B cell (primary cell): ENCODE results near the gene TOMM34. TPM values are rescaled to one million over a fixed set of nuclear protein-coding genes. Genes with fewer than 3 reads are reported as not detected.

Source experiments
- ATAC-seq: fragments of 200-7000 bp; cut with Tn5 transposase; one replicate; pipeline ENCODE4 v1.10.0; 2021; ENCODE audit warnings: low read depth, mild to moderate bottlenecking, moderate number of reproducible peaks, moderate library complexity
- CTCF ChIA-PET: fragments of 350-600 bp; sonication (Branson Sonifier 250); formaldehyde crosslinking; loops from one replicate; lab custom pipeline; 2021; ENCODE audit warnings: antibody characterized with exemption, inconsistent platforms; lab: Charles Lee
- POLR2A ChIA-PET: fragments of 350-600 bp; sonication (Branson Sonifier 250); formaldehyde crosslinking; loops from one replicate; lab custom pipeline; 2021; ENCODE audit warnings: antibody characterized with exemption; lab: Charles Lee
- DNase-seq: peaks from one replicate; pipeline ENCODE4 v3.0.0; 2013
- H2AFZ ChIP-seq: 2 replicates; pipeline ENCODE4 v1.6.1; 2012; ENCODE audit warnings: mild to moderate bottlenecking, low read depth, low read length; ENCODE audit not compliant: insufficient read depth, poor library complexity, severe bottlenecking
- H3K27ac ChIP-seq, 2 donors: 1 replicate in 1 of 2; 2 replicates in 1 of 2; pipeline ENCODE4 v1.5.1; 2012 to 2013; ENCODE audit warnings: low read length in 2 of 2, mild to moderate bottlenecking in 2 of 2, moderate library complexity in 1 of 2
- H3K27me3 ChIP-seq, 4 experiments: fragments of 200-600 bp in 1 of 4; sonication (generic) in 1 of 4; replicated peaks in 1 of 4; 1 replicate in 2 of 4; 2 replicates in 2 of 4; pipeline versions ENCODE4 v1.6.1 to v1.7.0; 2013 to 2016; ENCODE audit warnings: low read length in 3 of 4, mild to moderate bottlenecking in 2 of 4, mixed read lengths in 1 of 4, moderate library complexity in 1 of 4; ENCODE audit not compliant: insufficient read depth in 4 of 4, control insufficient read depth in 3 of 4; ENCODE audit errors: control extremely low read depth in 1 of 4
- H3K36me3 ChIP-seq, 2 experiments: replicated peaks in 1 of 2; 1 replicate in 1 of 2; 2 replicates in 1 of 2; pipeline versions ENCODE4 v1.6.1 to v1.7.1; 2013; ENCODE audit warnings: low read length in 1 of 2; ENCODE audit not compliant: insufficient read depth in 2 of 2, control insufficient read depth in 1 of 2; ENCODE audit errors: control extremely low read depth in 1 of 2, extremely low read depth in 1 of 2
- H3K4me1 ChIP-seq, 2 donors: fragments of 200-600 bp in 1 of 2; sonication (generic) in 1 of 2; 1 replicate in 1 of 2; 2 replicates in 1 of 2; pipeline versions ENCODE4 v1.5.1 to v1.6.1; 2013 to 2017; ENCODE audit warnings: low read length in 2 of 2; ENCODE audit not compliant: control insufficient read depth in 2 of 2, insufficient read depth in 2 of 2
- H3K4me2 ChIP-seq: replicated peaks from 2 replicates; pipeline ENCODE3; 2012; ENCODE audit warnings: mild to moderate bottlenecking, low read depth, low read length; ENCODE audit not compliant: poor library complexity, severe bottlenecking
- H3K4me3 ChIP-seq, 5 experiments: fragments of 200-600 bp in 1 of 5; sonication (generic) in 1 of 5; 1 replicate in 3 of 5; 2 replicates in 2 of 5; pipeline versions ENCODE4 v1.5.1 to v1.7.0; 2011 to 2016; ENCODE audit warnings: low read length in 4 of 5, mild to moderate bottlenecking in 4 of 5, low read depth in 2 of 5, control low read depth in 1 of 5, moderate library complexity in 1 of 5; ENCODE audit not compliant: insufficient read depth in 1 of 5; ENCODE audit errors: control extremely low read depth in 1 of 5, extremely low read depth in 1 of 5
- H3K79me2 ChIP-seq: fragments of 200-600 bp; sonication (generic); one replicate; pipeline ENCODE4 v1.6.0; 2016; ENCODE audit warnings: low read length; ENCODE audit not compliant: control insufficient read depth, insufficient read depth
- H3K9ac ChIP-seq: fragments of 200-600 bp; sonication (generic); 2 replicates; pipeline ENCODE4 v1.6.1; 2017; ENCODE audit warnings: mild to moderate bottlenecking, low read length, moderate library complexity
- H3K9me3 ChIP-seq, 3 donors: one replicate each; pipeline versions ENCODE4 v1.6.1 to v1.7.1; 2013; ENCODE audit warnings: low read length in 2 of 3; ENCODE audit not compliant: control insufficient read depth in 2 of 3, insufficient read depth in 1 of 3; ENCODE audit errors: control extremely low read depth in 1 of 3
- H4K20me1 ChIP-seq: 2 replicates; pipeline ENCODE4 v1.6.0; 2012; ENCODE audit warnings: mild to moderate bottlenecking, low read length; ENCODE audit not compliant: insufficient read depth, control insufficient read depth, poor library complexity, severe bottlenecking
- H3K27ac Mint-ChIP-seq: one replicate; pipeline ENCODE4 v1.8.0; 2021; ENCODE audit warnings: mixed read lengths
- H3K27me3 Mint-ChIP-seq: one replicate; pipeline ENCODE4 v1.8.0; 2021; ENCODE audit warnings: mixed read lengths
- H3K4me1 Mint-ChIP-seq: one replicate; pipeline ENCODE4 v1.8.0; 2021; ENCODE audit warnings: mixed read lengths
- H3K4me3 Mint-ChIP-seq: one replicate; pipeline ENCODE4 v1.8.0; 2021; ENCODE audit warnings: mixed read lengths
- H3K9me3 Mint-ChIP-seq: one replicate; pipeline ENCODE4 v1.8.0; 2022; ENCODE audit warnings: mixed read lengths; ENCODE audit not compliant: insufficient read depth
- CTCF ChIP-seq: fragments of 200-600 bp; IDR thresholded peaks from one replicate; pipeline ENCODE4 v1.8.0; 2022; ENCODE audit warnings: antibody characterized with exemption, mild to moderate bottlenecking
- EZH2 ChIP-seq: IDR thresholded peaks from 2 replicates; pipeline ENCODE4 v1.6.1; 2012; ENCODE audit warnings: borderline replicate concordance, low read depth, mild to moderate bottlenecking, moderate library complexity, low read length; ENCODE audit not compliant: insufficient read depth, poor library complexity, severe bottlenecking
- WGBS: methylation state at CpG from one replicate; pipeline ENCODE4 v1.1.5; 2013; ENCODE audit warnings: missing lambda C conversion rate; ENCODE audit not compliant: insufficient coverage; 5-methylcytosine and 5-hydroxymethylcytosine counted together
- intact Hi-C: fragments of 100-400 bp; cut with micrococcal nuclease; formaldehyde crosslinking; loops from one replicate; pipeline ENCODE4 v1.10.0; 2022
- polyA plus RNA-seq: library from polyadenylated mRNA; depleted of rRNA; stranded (reverse); fragments of >200 nt; gene quantifications from 2 replicates; pipeline ENCODE4 v1.2.3, GENCODE V29; 2012
- total RNA-seq, 2 donors: library from RNA; stranded (reverse); fragments of 120-200 nt in 1 of 2; gene quantifications; 1 replicate in 1 of 2; 2 replicates in 1 of 2; pipeline versions ENCODE4 v1.2.3 to v1.2.4, GENCODE V29; 2013 to 2022

The TOMM34 gene
- total and polyA plus RNA-seq, 2 donors (not counting 1 experiment from before 2014, with no cell fraction given), result 19.1 to 21.8 TPM

- peak overlapping the region; percentile 76 for H3K27ac Mint-ChIP-seq
- no peak for DNase-seq
- Histone ChIP-seq H3K36me3 (peaks cover 3 to 75% of the 10 kb centered on the region in 2 experiments), H3K27me3 (no peaks in the 10 kb centered on the region), H3K4me1 (peaks cover 36 to 47% of the 10 kb centered on the region in 2 donors), H4K20me1 (no peaks in the 10 kb centered on the region), H3K9ac (no peak overlapping the region), H3K79me2 (peaks cover 80% of the 10 kb centered on the region), H3K27ac (peak overlapping the region in 1 of 2 donors; percentile 98), H3K4me3 (no peak overlapping the region), H3K9me3 (no peaks in the 10 kb centered on the region), H2AFZ (no peak overlapping the region), H3K4me2 (no peak overlapping the region)
- WGBS, result 95% methylated on average over 6 of the region's 8 CpGs
- H3K27me3 Mint-ChIP-seq, result no peaks in the 10 kb centered on the region
- intact Hi-C loops, result no loop called here
- ChIA-PET CTCF (interaction anchor here (0.7 to 0.9 kb wide), 2 partner anchors 28 to 67 kb away, joined by 4 to 6 read pairs; no protein-coding TSS in a partner anchor), POLR2A (interaction anchor here (0.5 to 0.7 kb wide), 3 partner anchors 15 to 395 kb away, joined by 3 to 7 read pairs (median 4); partner anchors contain the start of gene STK4)
- H3K4me3 Mint-ChIP-seq, result no peak overlapping the region
- TF ChIP-seq CTCF, result no peak
- no peak for TF ChIP-seq EZH2
- peaks cover 66% of the 10 kb centered on the region for H3K4me1 Mint-ChIP-seq
- H3K9me3 Mint-ChIP-seq, result no peaks in the 10 kb centered on the region
- ATAC-seq, result no peak
Observed at GRCh38 chr20:44981736-44982406, 21.7 kb upstream of the TOMM34 start.
